GM18499 (cell line): ENCODE measurements around the gene NHERF1.

Experiments
- ATAC-seq: cut with Tn5 transposase; IDR thresholded peaks from one replicate; pipeline ENCODE4 v1.9.1; 2021; ENCODE audit warnings: moderate number of reproducible peaks; ENCODE audit not compliant: insufficient read depth, unreplicated experiment

The NHERF1 gene

DNA sequence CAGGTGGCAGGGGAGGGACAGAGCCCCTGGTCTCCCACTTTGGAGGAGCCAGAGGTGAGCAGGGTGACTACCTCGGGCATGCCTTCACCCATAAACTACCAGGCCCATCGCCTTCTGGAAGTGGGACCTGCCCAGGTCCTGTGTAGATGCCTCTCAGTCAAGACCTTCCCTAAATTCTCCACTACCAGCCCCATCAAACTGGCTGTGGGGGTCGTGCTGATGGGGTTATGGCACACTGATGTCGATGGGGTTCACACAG is 17.2 kb upstream of the NHERF1 start:
- no peak for ATAC-seq

DNA sequence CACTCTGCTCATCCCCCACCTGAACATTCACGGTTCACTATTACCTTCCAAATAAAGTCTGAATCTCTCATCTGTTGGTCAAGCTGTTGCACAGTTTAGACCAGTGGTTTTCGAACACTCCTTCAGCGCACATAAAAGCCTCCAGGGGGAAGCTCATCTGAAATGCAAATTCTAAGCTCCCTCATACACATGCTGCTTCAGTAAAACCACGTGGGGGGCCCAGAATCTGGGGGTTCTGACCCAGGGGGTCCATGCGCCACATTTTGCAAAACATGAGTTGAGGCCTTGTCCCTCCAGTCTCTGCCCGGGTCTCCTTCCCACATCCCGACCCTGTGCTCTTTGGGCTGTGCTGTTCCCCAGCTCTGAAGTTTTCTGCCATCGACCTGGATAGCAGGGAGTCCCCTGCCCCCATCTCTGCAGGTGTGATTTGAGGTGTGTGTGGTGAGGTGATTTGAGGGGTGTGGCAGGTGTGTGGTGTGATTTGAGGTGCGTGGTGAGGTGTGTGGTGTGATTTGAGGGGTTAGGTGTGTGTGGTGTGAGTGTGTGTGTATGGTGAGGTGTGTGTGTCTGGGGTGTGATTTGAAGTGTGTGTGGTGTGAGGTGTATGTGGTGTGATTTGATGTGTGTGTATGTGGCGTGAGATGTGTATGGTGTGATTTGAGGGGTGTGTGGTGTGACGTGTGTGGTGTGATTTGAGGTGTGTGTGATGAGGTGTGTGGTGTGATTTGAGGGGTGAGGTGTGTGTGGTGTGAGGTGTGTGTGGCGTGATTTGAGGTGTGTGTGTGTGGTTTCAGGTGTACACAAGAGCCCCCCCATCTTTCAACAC is 16.2 kb upstream of the NHERF1 start:
- no peak for ATAC-seq

DNA sequence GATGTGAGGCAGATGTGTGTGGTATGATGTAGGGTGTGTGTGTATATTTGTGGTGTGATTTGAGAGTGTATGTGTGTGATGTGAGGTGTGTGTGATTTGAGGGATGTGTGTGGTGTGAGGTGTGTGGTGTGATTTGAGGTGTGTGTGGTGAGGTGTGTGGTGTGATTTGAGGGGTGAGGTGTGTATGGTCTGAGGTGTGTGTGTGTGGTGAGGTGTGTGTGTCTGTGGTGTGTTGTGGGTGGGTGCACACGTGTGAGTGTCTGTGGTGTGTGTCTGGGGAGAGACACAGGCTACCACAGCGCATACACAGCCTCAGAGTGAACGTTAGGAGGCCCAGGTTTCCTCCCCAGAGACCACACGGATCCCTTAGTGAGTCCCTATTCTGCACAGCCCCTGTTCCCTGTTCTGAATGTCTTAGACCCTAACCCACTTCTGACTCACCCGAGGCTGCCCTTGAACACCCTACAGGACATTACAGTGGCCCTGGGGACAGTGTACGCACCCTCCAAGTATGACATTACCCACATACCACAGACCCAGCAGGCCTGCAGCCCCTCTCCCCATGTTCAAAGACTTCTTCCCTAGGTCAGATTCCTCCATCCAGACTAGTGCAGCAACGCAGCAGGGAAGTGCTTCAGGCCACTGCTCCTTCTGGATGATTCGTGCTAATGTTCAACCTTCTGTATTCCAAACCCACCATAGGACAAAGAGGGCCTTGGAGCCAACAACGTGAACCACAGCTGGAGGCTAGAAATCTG is 14.9 kb upstream of the NHERF1 start:
- ATAC-seq, result no peak

DNA sequence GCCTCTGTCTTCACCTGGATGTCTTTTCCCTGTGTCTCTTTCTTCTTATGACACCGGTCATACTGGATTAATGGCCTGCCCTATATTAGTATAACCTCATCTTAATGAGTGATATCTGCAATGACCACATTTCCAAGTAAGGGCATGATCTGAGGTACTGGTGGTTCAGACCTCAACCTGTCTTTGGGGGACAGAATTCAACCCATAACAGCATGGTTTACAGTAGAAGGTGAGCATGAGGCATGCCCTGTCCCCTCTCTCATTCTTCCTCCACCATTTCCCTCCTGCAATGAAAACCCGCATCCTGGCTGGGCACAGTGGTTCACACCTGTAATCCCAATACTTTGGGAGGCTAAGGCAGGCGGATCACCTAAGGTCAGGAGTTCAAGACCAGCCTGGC is 14.2 kb upstream of the NHERF1 start:
- ATAC-seq, result no peak

DNA sequence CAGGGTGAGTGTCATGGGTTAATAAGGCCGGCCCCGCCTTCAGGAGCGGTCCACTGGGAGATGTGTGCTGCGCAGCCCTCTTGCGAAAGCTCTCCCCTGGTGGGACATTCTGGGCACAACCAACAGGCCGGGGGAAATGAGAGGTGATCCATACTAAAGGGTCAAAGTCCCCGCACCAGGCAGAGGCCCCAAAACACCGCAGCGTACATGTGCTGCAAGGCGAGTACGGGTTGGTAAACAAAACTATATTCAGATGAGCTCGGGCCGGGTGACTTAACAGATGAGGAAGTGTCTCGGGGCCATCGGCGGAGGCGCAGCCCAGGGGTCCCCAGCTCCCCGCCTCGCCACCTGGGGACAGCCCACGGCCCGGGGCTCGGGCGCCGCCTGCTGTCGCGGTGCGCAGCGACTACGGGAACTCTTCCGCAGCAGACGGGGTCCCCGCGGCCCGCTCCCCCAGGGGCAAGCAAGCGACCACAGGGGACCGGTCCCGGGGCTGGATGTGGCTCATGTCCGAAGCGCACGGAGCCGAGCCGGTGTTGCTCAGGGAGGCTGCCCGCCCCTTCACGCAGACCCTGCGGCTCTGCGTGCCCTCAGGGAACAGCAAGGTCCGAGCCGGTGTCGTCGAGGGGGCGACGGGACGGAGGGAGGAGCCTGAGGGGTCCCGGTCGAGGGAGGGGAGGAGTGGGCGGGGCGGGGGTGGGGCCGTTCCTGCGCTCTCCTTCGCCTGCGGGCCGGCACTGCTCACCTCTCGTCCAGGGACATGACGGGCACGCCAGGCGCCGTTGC is 11.7 kb upstream of the NHERF1 start, which contains the start of gene RAB37:
RAB37 (plus strand) TSS at position 744 of the 786 bp plus-strand sequence; CDS start at position 761, 17 bp downstream.
- no peak for ATAC-seq

DNA sequence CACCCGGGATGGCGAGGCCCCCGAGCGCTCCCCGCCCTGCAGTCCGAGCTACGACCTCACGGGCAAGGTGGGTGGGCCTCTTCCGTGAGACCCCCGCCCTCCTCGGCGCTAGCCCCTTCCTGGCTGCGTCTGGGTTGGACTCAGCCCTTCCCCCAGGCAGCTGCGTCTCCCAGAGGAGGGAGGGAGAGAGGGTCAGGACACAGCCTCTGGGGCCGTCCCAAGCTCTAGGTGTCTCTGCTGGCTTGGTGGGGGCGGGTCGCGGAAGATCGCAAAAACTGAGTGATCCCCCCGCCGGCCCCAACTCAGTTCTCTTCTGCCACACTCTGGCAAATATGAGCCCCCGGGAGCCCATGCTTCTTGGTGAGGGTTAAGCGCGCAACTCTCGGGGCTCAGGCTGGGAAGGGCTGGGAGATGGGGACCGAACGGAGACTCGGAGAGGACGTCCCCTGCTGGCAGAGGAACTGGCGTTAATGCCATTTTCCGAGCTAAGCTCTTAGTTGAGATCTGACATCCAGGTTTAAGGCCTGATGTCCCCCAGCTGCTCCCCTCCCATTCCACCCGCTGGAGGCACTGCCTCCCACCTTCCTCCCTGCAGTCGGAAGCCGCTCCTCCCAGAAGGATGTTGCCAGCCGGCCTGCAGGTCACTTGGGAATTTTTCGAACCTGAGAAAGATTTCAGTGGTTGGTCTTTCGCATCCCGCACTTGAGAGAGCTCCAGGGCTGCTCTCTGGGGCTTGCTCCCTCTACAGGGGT is 11.0 kb upstream of the NHERF1 start:
- no peak for ATAC-seq

DNA sequence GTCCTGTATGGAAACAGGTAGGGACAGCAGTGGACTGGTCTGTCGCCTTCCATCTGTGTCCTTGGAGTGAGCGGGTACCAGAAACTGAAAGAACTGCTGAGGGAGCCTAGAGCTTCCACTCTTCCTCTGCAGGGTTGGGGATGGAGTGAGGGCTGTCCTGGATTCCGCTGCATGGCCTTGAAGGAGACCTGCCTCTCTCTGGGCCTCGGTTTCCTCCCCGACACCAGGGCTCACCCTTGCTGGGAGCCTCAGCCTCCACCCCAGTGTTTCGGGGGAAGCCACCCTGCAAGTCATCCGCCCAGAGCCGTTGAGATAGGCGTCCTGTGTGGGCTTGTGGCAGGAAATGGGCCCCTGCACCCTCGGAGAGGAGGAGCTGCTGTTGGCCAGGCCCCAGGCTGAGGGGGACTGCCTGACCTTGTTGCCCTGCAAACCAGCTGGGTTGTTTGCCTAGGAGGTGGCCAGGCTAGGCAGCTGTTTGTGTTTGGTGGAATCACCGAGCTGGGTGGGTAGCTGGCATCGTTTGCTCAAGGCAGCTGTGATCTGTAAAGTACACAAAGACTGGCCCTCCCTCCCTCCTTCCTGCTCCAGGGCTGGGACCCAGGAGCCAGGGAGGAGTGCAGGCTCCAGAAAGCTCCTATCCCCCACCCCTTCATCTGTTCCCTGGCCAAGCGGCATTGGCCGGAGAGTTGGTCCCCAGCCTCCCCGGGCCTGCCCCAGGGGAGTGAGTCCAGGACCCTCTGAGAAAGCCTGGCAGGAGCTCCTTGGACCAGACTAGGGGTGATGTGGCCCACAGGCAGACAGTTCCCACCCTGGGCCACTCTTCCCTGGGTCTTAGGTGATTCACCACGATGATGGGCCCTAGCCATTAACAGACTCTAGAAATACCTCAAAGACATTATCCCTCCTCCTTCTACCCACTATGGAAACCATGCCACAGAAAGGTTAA is 10.1 kb upstream of the NHERF1 start:
- no peak for ATAC-seq

DNA sequence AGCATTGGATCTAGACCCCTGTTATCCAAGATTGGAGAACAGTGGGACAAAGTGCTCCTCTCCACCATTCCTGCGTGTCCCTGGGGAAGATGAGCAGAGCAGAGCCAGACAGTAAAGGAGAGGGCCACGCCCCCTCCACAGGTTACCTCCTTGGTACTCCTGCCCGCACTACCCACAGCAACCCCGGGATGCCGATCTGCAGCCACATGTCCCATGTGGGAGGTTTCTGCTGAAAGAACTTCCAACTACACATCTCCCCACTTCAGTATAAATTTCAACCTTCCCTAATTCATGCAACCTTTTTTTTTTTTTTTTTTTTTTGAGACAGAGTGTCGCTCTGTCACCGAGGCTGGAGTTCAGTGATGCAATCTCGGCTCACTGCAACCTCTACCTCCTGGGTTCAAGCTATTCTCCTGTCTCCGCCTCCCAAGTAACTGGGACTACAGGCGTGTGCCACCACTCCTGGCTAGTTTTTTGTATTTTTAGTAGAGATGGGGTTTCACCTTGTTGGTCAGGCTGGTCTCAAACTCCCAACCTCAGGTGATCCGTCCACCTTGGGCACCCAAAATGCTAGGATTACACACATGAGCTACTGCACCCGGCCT is 9.1 kb upstream of the NHERF1 start:
- no peak for ATAC-seq

DNA sequence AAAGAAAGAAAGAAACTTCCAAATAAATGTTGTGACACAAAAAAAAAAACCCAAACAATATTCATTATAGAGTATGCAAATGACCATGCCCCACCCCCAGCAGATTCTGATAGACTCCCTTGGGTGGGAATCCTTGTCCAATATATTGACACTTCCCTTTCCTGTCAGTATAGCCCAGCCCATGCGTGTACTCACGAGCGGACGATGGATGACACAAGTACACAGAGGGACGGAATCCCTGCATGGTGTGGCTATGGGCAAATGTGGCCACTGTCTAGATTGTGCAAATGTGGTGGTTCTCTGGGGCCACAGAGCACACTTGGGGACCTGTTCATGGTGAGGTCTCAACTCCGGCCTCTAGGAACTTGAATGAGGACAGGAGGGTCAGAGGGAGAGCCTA is 8.3 kb upstream of the NHERF1 start:
- no peak for ATAC-seq

DNA sequence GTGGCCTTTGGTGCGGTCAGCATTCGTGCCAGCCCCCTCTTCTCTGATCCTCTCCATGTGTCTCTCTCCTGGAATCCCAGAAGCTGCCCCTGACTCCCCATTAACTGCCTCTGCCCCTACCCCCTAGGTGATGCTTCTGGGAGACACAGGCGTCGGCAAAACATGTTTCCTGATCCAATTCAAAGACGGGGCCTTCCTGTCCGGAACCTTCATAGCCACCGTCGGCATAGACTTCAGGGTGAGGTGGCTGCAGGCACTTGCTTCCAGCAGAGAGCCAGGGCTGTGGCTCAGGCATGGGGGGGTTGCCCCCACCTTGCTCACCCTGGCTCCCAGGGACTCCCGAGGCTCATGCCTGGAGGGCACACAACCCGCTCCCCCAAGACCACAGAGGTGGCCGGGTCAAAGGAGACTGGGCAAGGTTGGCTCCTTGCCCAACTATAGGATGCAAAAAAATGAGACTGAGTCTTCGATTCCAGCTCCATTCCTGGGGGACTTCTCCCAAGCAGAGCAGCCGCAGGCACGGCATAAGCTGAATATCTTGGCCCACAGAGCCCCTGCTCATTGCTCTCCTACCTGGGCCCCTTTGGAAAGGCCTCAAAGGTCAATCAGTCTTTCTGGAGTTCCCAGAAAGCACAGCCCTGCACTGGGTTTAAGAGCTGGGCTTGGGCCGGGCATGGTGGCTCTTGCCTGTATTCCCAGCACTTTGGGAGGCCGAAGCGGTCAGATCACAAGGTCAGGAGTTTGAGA is 7.6 kb upstream of the NHERF1 start:
- ATAC-seq, result no peak

DNA sequence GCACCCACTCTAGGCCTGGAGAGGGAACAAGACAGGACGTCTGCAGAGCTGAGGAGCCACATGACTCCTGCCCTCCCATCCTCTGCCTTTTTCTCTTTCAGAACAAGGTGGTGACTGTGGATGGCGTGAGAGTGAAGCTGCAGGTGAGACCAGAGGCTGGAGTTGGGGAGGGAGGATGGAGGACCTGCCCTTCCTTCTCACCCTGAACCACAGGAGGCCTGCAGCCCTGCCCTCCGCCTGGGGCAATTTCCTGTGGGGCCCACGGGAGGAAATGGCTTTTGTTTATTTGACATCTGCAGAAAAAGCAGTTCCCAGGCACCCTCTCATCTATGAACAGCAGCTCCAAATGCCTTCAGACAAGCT is 6.3 kb upstream of the NHERF1 start:
- no peak for ATAC-seq

DNA sequence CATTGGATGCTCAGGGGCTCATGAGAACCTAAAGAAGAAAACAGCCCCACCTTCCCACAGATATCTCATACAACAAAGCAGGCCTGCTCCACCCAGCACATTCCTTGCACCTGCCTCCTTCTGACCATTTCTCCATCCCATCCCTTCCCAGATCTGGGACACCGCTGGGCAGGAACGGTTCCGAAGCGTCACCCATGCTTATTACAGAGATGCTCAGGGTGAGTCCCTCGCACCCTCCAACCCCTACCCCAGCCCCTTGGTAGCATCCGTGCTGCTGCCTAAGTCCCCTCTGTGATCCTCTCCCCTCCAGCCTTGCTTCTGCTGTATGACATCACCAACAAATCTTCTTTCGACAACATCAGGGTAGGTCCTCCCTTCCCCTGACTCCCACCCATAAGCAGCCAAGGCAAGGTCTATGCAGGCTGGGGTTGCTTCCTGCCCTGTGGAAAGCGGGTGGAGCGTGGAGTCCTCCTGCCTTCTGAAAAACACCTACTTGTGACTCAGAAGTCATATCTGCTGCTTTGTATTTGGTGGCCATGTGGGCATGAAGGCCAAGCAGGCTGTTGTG is 5.4 kb upstream of the NHERF1 start:
- no peak for ATAC-seq

DNA sequence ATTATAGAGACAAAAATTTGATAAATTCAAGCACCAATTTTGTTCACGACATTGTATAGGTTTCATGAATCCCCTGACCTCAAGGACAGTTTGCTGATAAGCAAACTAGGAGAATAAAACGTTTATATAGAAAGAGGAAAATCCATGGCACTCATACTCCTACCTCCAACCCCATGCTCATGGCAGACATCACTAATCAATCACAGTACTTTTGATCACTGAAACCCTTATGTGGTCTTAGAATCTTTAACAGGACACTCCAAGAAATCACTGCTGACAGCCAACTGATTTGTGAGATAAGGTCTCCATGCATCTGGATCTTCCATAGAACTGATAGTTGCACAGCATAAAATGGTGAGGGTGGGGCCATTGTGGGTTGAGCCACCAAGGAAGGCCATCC is 4.7 kb upstream of the NHERF1 start:
- no peak for ATAC-seq

DNA sequence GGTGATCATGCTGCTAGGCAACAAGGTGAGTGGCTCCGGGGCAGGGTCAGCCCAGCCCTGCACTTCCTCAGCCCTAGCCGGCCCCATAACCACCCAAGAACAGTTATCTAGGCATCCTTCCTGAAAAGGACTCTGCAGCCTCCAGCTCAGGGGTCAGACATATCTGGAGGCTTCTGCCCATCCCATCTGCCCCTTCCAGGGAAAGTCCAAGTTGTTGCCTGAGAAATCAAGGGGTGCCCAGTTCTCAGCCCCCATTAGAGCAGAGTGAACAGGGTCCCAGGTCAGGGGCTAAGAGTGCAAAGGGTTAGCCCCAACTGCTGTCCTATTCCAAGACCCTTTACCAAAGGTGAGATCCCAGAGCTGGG is 4.1 kb upstream of the NHERF1 start:
- ATAC-seq, result no peak

DNA sequence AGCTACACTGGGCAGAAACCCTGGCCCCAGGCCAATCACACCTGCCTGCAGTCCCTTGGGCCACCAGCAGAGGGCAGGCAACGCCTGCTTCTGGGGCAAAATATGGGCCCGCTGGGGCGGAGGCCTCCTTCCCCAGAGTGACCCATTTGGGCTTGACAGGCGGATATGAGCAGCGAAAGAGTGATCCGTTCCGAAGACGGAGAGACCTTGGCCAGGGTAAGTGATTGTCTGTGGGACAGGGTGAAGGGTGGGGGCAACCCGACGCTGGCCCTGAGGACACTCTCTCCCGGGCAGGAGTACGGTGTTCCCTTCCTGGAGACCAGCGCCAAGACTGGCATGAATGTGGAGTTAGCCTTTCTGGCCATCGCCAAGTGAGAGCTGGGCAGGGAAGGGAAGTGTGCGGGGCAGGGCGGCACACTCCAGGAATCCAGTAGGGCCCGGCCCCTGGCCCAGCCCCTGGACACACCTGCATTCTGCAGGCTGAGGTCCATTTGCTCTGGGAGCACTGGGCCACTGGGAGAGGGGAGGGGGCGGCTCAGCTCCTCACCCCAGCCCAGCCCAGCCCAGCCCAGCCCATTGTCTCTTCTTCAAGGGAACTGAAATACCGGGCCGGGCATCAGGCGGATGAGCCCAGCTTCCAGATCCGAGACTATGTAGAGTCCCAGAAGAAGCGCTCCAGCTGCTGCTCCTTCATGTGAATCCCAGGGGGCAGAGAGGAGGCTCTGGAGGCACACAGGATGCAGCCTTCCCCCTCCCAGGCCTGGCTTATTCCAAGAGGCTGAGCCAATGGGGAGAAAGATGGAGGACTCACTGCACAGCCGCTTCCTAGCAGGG is 3.5 kb upstream of the NHERF1 start:
- ATAC-seq, result no peak

DNA sequence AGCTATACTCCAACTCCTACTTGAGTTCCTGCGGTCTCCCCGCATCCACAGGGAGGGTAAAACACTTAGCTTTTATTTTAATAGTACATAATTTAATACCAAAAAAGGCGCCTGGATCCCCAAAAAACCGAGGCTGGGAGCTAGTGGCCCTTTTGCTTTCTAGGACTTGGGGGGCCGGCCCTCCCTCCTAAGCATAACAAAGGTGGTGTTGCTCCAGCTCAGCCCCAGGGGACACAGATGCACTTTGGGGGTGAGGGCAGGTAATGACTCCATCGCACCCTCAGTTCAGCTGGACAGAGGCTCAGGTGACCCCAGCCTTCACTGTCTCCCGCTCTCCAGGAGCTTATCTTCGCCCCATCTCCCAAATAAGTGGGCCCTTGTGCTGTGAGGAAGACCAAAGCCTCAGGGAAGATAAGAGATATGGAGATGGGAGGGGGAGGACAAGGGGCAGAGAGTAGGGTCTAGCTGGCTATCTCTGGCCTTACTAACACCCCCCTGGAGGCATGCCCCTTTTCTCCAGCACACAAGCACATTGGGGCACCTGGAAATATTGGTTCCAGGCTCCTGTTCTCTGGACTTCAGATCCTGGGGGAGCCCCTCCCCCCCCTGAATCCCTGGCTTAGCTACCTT is 2.8 kb upstream of the NHERF1 start:
- no peak for ATAC-seq

DNA sequence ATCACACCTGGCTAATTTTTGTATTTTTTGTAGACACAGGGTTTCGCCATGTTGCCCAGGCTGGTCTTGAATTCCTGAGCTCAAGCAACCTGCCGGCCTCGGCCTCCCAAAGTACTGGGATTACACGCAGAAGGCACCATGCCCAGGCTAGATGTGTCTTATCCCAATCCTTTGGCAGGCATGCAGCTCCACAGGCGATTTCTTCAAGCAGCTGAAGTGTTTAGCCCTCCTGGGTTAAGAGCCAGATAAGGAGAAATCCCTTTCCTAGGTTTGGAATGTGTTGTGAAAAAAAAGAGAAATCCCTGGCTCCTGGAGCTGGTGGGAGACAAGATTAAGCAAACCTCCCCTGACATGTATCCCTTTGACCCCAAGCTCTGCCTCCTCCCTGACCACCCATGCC is 2.1 kb upstream of the NHERF1 start:
- ATAC-seq, result no peak
